ACC112 (cell line): ENCODE data around the gene EBPL.
A peak's percentile ranks its signal among the peaks of the same experiment; 100 is the strongest.
"Not testable (repeated sequence)": the region's sequence is repeated elsewhere in the genome, so short reads cannot be mapped to it uniquely, and the experiment has no call there.

Experiments
- H2AFZ ChIP-seq: fragments of 200-600 bp; sonication (generic); one replicate; pipeline ENCODE4 v1.6.0; 2017; ENCODE audit warnings: antibody characterized with exemption, low read length; ENCODE audit not compliant: unreplicated experiment
- H3K27ac ChIP-seq: fragments of 200-600 bp; sonication (generic); 2 replicates; pipeline ENCODE4 v1.5.1; 2014; ENCODE audit warnings: low read depth, mild to moderate bottlenecking, antibody characterized with exemption, low read length, moderate library complexity
- H3K27me3 ChIP-seq: fragments of 200-600 bp; sonication (generic); 2 replicates; pipeline ENCODE4 v1.6.1; 2014; ENCODE audit warnings: mild to moderate bottlenecking, antibody characterized with exemption, low read length, moderate library complexity, mixed read lengths; ENCODE audit not compliant: insufficient read depth
- H3K36me3 ChIP-seq: fragments of 200-600 bp; sonication (generic); 2 replicates; pipeline ENCODE4 v1.6.1; 2016; ENCODE audit warnings: mild to moderate bottlenecking, antibody characterized with exemption, low read length, moderate library complexity, mixed read lengths; ENCODE audit not compliant: insufficient read depth
- H3K4me1 ChIP-seq: fragments of 200-600 bp; sonication (generic); one replicate; pipeline ENCODE4 v1.6.1; 2016; ENCODE audit warnings: low read length, mixed read lengths; ENCODE audit not compliant: insufficient read depth, unreplicated experiment, control insufficient read depth
- H3K4me3 ChIP-seq: fragments of 200-600 bp; sonication (generic); 2 replicates; pipeline ENCODE4 v1.5.1; 2014; ENCODE audit warnings: mild to moderate bottlenecking, low read depth, low read length
- H3K79me2 ChIP-seq: fragments of 200-600 bp; sonication (generic); one replicate; pipeline ENCODE4 v1.6.0; 2016; ENCODE audit warnings: low read length; ENCODE audit not compliant: control insufficient read depth, unreplicated experiment, insufficient read depth

The EBPL gene

DNA sequence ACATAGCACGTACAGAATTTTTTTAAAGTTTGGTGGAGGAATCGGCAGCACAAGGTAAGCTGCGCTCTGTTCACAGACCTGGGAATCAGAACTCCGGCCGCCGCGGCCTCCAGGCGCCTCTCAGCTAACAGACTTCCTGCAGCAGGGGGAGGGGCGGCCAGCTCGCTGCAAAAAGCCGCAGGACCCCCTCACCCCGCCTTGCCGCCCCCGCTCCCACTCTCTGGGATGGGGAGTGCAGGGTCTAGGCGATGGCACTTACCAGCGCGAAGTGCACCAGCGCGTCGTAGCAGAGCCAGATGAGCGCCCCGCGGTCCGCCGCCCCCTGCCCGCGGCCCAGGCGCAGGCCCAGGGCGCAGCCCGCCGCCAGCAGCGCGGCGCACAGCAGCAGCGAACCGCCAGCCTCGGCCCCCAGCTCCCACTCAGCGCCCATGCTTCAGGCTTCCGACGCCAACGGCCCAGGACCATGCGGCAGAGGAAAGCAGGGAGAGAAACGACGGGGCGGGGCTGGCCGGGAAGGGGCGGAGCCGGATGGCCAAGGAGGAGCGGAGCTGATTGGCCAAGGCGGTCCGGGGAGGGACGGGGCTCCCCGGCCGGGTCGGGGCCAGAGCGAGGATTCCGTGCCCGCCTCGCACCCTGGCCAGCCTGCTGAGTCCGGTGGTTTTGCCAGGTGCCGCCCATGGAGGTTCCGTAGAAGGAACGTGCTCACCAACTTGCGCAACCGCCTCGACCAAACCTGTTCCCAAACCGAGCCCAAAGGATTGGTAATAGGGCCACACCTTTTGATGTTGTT lies at the start of gene EBPL:
Gene EBPL, minus strand, starts transcription at position 492 of the 790 bp plus-strand sequence. Its CDS starts 62 bp downstream, at position 430.
- peak within 1 kb of the TSS; percentile 65 for H3K27ac ChIP-seq
- peaks cover 14% of the 10 kb centered on the region for H3K4me1 ChIP-seq

DNA sequence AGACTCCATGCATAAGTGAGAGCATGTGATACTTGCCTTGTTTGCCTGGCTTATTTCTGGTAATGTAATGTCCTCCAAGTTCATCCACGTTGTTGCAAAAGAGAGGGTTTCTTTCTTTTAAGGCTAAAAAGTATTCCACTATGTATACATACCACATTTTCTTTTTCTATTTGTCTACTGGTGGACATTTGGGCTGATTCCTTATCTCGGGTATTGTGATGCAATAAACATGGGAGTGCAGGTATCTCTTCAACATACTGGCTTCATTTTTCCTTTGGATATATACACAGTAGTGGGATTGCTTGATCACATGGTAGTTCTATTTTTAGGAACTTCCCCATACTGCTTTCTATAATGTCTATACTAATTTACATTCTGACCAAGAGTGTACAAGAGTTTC lies 49.6 kb upstream of the EBPL start:
- no peak overlapping the region for H2AFZ ChIP-seq
- no peak overlapping the region for H3K27ac ChIP-seq
- H3K4me1 ChIP-seq: no peaks in the 10 kb centered on the region
- H3K4me3 ChIP-seq: no peak overlapping the region
- H3K27me3 ChIP-seq: no peaks in the 10 kb centered on the region
- no peaks in the 10 kb centered on the region for H3K79me2 ChIP-seq
- peaks cover 7% of the 10 kb centered on the region; the same call in 1 of the 2 replicates for H3K36me3 ChIP-seq

More for the DNA sequence above, at the start of gene EBPL:
- H3K27me3 ChIP-seq: no peaks in the 10 kb centered on the region
- H3K36me3 ChIP-seq: peaks cover 10% of the 10 kb centered on the region
- peaks cover 40% of the 10 kb centered on the region for H3K79me2 ChIP-seq
- H2AFZ ChIP-seq: peak within 1 kb of the TSS; percentile 78
- H3K4me3 ChIP-seq: peak within 1 kb of the TSS; percentile 84

DNA sequence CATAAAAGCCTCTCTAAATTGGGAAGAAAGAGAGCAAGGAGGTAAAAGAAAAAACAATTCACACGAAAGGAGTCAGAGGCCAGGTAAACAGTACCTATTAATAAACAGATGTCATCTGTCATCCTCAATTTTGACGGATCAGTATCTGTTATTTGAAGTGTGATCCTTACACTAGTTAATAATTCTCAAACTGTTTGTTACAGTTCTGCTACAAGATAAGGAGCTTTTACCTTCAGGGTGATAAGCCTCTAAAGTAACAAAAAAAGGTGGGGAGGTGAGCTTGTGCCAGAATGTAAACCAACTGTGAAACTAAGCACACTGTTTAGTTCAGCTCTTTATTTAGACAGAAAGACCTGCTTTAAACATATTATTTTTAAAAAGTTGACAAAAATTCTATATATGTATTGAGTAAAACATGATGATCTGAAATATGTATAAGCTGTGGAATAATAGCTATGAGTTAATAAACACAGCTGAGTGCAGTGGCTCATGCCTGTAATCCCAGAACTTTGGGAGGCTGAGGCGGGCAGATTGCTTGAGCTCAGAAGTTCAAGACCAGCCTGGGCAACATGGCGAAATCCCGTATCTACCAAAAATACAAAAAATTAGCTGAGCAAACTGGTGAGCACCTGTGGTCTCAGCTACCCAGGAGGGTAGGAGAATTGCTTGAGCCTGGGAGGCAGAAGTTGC lies 48.4 kb upstream of the EBPL start:
- H3K36me3 ChIP-seq: peaks cover 3% of the 10 kb centered on the region; the same call in 1 of the 2 replicates
- no peaks in the 10 kb centered on the region for H3K27me3 ChIP-seq
- no peak overlapping the region for H3K27ac ChIP-seq
- no peaks in the 10 kb centered on the region for H3K4me1 ChIP-seq
- no peak overlapping the region for H3K4me3 ChIP-seq
- no peak overlapping the region for H2AFZ ChIP-seq
- H3K79me2 ChIP-seq: no peaks in the 10 kb centered on the region

DNA sequence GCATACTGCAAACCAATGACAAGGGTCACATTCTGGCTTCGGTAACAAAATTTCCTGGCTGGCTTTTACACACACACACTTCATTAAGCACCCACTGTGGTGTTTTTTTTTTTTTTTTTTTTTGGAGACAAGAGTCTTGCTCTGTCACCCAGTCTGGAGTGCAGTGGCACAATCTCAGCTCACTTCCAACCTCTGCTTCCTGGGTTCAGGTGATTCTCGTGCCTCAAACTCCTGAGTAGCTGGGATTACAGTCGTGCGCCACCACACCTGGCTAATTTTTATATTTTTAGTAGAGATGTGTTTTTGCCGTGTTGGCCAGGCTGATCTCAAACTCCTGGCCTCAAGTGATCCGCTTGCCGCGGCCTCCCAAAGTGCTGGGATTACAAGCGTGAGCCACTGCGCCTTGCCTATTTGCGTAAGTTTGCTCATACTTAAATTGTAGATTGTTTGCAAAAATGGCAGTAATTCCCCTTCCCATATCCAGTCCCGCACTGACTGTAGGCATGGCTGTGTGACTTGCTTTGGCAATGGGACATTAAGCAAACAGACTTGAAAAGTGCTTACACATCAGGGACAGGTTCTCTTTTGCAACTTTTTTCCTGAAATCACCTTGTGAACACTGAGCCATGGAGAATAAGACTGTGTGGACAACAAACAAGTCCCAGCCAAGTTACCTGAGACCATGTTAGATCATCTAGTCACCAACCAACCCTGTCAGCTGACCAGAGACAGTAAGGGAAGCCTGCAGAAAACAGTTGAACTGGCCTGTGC lies 42.1 kb upstream of the EBPL start:
- Histone ChIP-seq H3K36me3 (no peaks in the 10 kb centered on the region), H3K27me3 (no peaks in the 10 kb centered on the region), H3K4me1 (peaks cover 4% of the 10 kb centered on the region), H3K79me2 (no peaks in the 10 kb centered on the region), H3K4me3 (no peak overlapping the region), H3K27ac (no peak overlapping the region), H2AFZ (no peak overlapping the region)

DNA sequence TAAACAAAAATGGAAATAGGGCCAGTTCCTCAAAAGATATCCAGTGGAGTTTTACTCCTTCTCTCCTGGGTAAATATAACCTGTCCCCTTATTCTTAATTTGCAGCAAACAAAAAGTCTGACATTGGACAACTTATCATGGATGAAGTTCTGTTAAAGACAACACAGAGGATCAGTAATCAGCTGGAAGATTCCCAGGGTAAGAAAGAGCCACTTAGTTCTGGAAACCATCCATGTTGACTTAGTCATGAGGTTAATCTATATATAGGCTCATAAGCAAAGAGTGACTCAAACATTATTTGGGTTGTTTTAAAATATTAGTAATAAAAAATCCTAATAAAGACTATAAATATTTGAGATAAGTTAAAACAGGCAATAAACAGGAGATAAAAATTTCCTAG lies 40.5 kb upstream of the EBPL start:
- Histone ChIP-seq H3K27ac (peak overlapping the region; percentile 23; the same call in 1 of the 2 replicates), H3K4me1 (peaks cover 4% of the 10 kb centered on the region), H3K4me3 (no peak overlapping the region), H3K79me2 (no peaks in the 10 kb centered on the region), H3K36me3 (no peaks in the 10 kb centered on the region), H3K27me3 (no peaks in the 10 kb centered on the region), H2AFZ (no peak overlapping the region)

DNA sequence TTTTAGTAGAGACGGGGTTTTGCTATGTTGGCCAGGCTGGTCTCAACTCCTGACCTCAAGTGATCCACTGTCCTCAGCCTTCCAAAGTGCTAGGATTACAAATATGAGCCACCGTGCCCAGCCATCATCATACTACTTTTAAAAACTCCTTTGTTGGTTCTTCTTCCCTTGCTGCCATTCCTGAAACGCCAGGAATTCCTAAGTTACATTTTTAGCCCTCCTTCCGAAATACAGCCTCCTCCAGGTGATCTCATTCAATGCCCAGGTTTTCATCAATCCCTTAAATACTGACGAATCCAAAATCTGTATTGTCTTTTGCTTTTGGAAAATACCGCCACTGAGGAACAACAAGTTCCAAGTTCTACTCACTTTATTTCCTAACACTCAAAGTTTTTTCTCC lies 25.3 kb upstream of the EBPL start:
- Histone ChIP-seq H3K27ac (no peak overlapping the region), H3K4me3 (no peak overlapping the region), H3K79me2 (no peaks in the 10 kb centered on the region), H2AFZ (no peak overlapping the region), H3K36me3 (peaks cover 43% of the 10 kb centered on the region), H3K27me3 (no peaks in the 10 kb centered on the region), H3K4me1 (peaks cover 5% of the 10 kb centered on the region)

DNA sequence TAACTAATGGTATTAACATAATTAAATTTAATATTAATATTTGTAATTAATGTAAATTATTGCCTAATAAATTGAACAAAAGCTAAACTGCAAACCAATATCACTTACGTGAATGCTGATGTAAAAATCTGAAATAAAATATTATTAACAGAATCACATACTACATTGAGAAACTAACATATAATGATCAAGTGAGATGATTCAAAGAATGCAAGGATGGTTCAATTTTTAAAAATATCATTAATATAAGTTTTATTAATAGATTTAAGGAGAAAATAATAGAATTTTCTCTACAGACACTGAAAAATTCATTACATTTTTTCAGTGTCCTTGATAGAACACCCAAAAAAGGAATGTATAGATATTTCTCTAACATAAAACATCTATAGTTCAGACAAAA lies 23.5 kb upstream of the EBPL start:
- no peak overlapping the region for H3K4me3 ChIP-seq
- no peaks in the 10 kb centered on the region for H3K79me2 ChIP-seq
- H3K27ac ChIP-seq: no peak overlapping the region
- H2AFZ ChIP-seq: no peak overlapping the region
- H3K36me3 ChIP-seq: peaks cover 40% of the 10 kb centered on the region
- H3K27me3 ChIP-seq: no peaks in the 10 kb centered on the region
- H3K4me1 ChIP-seq: peaks cover 10% of the 10 kb centered on the region

DNA sequence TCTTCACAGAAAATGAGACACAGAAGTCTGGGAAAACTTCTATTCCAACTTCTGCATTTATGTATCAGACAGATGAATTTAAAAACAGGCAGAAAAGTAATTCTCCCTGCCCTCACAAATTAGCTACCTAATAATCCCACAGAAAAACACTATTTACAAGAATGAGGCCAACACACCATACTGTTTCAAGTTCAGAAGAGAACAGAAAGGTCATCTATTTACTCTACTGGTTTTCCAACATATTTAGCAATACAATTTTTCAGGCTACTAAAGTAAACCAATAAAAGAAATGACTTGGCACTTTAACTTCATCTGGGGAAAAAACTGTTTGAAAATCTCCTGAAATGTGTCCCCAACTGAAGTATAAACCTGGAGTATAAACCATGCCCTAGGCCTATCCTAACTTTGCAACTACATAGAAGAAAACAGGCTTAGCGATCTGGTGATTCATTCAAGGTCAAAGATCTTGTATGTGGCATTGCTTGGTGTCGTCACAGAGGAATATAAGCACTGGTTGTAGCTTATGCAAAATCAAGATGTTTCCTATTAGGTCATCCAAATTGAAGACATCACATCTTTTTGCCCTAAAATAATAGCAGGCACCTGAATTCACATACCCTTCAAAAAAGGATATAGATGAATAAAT lies 20.1 kb upstream of the EBPL start:
- Histone ChIP-seq H3K27ac (peak overlapping the region; percentile 51), H2AFZ (no peak overlapping the region), H3K36me3 (peaks cover 26% of the 10 kb centered on the region), H3K27me3 (no peaks in the 10 kb centered on the region), H3K4me3 (no peak overlapping the region), H3K4me1 (peaks cover 10% of the 10 kb centered on the region), H3K79me2 (no peaks in the 10 kb centered on the region)

DNA sequence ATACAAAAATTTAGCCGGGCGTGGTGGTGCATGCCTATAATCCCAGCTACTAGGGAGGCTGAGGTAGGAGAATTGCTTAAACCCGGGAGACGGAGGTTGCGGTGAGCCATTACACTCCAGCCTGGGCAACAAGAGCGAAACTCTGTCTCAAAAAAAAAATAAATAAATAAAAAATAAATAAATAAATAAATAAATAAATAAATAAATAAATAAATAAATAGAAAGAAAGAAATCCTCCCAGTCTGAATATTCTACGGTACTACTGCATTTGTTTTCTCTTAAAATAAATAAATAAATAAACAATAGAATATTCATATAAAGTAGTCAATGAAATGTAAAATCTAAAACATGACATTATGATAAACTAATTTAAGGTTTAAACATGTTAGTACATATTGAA lies 13.0 kb upstream of the EBPL start:
- not testable (repeated sequence) for H3K27ac ChIP-seq, H3K79me2 ChIP-seq, H3K27me3 ChIP-seq, H3K4me1 ChIP-seq, H3K4me3 ChIP-seq, H2AFZ ChIP-seq
- H3K36me3 ChIP-seq: peaks cover 19% of the 10 kb centered on the region; the same call in 1 of the 2 replicates

DNA sequence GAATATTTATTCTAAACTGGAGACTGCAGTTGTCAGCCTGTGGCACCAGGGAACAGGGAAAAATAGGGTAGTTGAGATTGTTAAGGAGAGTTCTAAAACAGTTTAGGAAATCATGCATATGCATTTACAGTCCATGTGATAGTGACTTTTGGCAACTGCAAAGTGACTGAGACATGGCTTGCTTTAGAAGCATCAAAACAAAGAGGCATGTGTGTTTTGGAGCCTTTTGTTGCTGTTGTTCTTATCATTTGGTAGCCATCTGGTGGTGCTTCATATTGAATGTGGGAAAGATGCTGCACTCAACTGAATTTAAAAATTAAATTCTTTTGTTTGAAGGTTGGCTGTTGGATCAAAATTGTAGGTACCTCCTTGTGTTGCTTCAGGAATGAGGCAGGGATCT lies 10.2 kb upstream of the EBPL start:
- Histone ChIP-seq H3K4me3 (no peak overlapping the region), H3K4me1 (no peaks in the 10 kb centered on the region), H3K36me3 (peaks cover 15% of the 10 kb centered on the region; the same call in 1 of the 2 replicates), H2AFZ (no peak overlapping the region), H3K27ac (no peak overlapping the region), H3K79me2 (no peaks in the 10 kb centered on the region), H3K27me3 (no peaks in the 10 kb centered on the region)
